Hematopoietic multipotent progenitor cell treated with erythropoietin and hydrocortisone succinate and interleukin-3 and kit ligand, for 4 days (in vitro differentiated cells): ENCODE results near the gene P2RY4.
A peak's percentile ranks its signal among the peaks of the same experiment; 100 is the strongest.
"Not testable (repeated sequence)": the region's sequence is repeated elsewhere in the genome, so short reads cannot be mapped to it uniquely, and the experiment has no call there.

Experiments used
- DNase-seq: peaks from one replicate; pipeline ENCODE4 v3.0.0-alpha.2; 2015

Gene P2RY4

GRCh38 chrX:70260104-70260503 lies at the start of gene P2RY4:
TSS of gene P2RY4 (minus strand) at chrX:70260204. CDS start at chrX:70259624, 580 bp downstream.
- no peak for DNase-seq

DNA sequence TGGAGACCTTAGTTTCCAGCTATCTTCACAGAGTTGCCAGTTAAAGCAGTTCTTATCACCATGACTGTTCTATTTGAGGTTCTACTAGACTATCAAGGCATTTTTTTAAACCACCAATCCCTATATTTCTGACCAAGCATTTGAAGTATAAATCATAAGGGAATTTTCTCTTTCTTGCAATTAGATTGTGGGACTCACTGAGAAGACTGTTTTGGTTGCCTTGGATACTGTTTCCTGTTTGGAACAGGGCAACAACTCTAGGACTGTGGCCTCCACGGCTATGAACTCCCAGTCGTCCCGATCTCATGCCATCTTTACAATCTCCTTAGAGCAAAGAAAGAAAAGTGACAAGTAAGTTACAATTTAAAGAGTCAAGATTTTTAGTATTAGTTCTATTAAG lies 41.7 kb upstream of the P2RY4 start:
- no peak for DNase-seq

- DNase-seq: no peak
Observed at GRCh38 chrX:70293621-70294020, 33.6 kb upstream of the P2RY4 start.

- no peak for DNase-seq
Observed at GRCh38 chrX:70292788-70293187, 32.8 kb upstream of the P2RY4 start.

DNA sequence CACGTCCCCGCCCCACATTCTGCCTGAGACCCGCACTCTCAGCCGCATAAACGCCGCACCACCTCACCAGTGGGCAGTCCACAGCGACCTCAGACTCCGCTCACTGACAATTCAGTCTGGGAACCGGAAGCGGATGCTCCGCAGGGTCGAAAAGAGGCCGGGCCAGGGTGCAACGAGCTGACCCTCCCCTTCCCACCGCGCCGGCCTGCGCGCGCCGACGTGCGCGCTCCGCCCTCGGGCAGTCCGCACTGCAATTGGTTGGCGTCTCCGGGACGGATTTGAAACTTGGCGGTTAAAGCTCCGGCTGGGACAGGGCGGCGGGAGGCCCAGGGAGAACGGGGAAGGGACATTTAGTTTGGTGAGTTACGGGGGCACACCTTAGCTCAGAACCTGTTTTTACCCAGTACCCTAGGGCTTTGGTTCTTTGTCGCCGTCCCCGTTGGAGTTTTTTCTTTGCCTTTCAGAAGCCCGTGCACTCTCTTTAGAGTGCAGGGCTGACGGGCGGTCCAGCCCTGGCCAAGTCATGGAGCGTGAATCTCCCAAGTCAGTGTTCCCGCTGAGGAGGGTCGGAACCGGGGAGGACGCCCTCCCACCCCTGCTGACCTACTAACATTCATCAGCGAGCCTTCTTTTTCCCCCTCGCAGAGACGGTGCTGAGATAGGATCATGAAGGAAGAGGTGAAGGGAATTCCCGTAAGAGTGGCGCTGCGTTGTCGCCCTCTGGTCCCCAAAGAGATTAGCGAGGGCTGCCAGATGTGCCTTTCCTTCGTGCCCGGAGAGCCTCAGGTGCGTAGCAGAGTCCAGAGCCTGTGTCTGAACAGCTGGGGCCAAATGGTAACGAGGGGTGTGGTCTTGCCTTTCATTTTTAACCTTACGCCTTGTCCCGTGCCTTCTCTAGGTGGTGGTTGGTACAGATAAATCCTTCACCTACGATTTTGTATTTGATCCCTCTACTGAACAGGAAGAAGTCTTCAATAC lies 30.1 kb upstream of the P2RY4 start, which contains the start of the genes KIF4A and PDZD11:
Gene KIF4A, plus strand, starts transcription at position 312 of the 978 bp plus-strand sequence. Its CDS starts 355 bp downstream, at position 667.
Gene PDZD11, minus strand, starts transcription at position 135 of the 978 bp plus-strand sequence. CDS start 586 bp downstream, outside the sequence.
- DNase-seq: peak; percentile 93

DNA sequence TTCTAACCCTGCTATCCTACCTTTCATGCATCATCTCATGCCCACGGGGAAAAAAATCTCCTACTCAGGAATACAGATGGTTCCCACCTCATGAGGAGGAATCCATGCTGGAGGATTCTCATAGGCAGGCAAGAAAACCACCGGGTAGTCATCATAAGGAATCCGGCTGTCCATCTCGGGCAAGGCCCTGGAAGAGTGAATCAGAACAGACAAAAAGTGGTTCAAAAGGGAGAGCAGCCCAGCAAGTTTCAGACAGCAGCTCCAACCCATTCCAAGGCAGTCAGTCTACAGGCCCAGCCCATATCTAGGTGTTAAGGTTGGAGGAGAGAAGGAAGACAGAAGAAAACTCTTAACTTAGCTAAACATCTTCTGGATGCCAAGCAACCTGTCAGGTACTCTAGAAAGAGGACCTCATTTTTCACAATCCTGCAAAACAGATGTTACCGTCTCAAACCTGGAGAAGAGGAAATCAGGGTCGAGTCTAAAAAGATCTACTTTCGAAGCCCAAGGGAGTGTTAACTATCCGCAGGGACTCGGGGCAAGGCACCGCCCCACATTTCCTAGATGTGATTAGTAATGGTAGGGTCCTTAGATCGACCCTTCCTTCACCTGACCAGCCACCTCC lies 29.3 kb upstream of the P2RY4 start:
- DNase-seq: no peak

DNA sequence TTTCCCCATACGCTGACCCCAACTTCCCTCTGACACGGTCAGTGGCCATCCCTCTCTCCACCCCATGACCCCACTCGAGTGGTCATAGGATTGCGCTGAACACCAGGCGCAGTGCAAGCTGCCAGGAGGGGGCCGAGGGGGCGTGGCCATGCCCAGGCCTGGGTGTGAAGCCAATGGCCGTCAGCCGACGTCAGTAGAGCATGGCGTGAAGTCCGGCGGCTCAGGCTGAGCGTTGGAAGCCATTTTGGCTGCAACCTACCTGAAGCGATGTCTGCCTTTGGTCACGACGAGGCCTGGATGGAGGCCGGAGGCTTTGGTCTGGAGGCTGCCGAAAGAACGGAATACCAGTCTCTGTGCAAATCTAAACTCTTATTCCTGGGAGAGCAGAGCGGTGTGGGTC lies 21.9 kb upstream of the P2RY4 start, which contains the start of gene RAB41:
Gene RAB41, plus strand, starts transcription at position 222 of the 400 bp plus-strand sequence. Its CDS starts 46 bp downstream, at position 268.
- DNase-seq: no peak

DNA sequence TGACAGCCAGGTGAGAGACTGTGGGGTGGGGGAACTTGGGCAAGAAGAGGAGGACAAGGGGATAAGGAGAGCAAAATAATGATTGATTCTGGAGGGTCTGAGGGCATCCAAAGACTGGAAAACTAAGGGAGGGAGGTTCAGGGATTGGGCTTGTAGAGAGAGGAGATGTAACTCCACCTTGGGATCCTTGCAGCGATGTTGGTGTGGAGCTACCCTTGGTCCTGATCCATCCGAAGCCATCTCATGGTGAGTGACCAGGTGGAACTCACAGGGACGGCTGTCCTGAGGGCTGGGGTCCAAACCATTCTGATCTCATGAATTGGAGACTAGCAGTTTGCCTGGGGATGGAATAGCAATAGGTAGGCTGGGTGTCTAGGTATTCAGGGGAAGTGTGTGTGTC lies 20.6 kb upstream of the P2RY4 start:
- no peak for DNase-seq

- no peak for DNase-seq
Observed at GRCh38 chrX:70279081-70279480, 19.1 kb upstream of the P2RY4 start.

GRCh38 chrX:70274029-70274428 lies 14.0 kb upstream of the P2RY4 start:
- not testable (repeated sequence) for DNase-seq

DNA sequence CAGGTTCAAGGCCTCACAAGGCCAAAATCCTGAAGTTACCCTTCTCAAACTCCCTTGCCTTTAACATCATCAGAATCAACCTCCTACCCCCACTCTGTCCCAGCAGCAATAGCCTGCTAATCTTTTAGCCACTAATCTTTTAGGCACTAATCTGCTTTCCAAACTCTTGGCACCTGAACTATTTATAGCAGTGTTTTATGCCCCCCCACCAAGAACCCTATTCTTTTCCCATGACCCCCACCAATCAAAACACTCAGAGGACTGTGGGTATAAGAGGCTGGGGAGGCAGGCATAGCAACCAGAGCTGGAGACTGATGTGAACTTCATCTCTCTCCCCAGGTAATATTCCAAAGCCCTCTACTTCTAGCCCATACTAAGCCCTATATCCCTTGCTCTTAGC lies 8.0 kb upstream of the P2RY4 start, which contains the start of gene ARR3:
Gene ARR3, plus strand, starts transcription at position 301 of the 400 bp plus-strand sequence. CDS start 1,052 bp downstream, outside the sequence.
- DNase-seq: no peak

DNA sequence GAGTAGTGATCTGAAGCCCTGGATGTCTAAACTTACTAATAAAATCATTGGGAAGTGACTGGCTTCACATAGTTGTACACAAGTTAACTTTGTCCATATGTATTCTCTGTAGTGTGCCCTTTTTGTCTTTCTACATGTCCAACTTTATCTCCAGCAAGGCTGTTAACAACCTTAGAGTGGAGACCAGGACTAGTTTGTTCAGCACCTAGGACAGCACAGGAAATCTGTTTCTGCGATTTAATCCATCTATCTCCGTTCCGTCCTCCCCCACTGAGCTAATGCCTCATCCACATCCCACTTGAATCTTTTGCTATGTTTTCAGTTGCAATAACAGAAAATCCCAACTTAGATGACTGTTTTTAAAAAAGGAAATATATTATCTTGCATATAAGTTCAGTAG lies 4.8 kb upstream of the P2RY4 start:
- DNase-seq: peak; percentile 3

- DNase-seq: peak; percentile 54
Observed at GRCh38 chrX:70262952-70263567, 3.1 kb upstream of the P2RY4 start.

GRCh38 chrX:70257423-70258288 lies 2.3 kb downstream of the P2RY4 start:
- DNase-seq: peak; percentile 3

- DNase-seq: no peak
Observed at GRCh38 chrX:70255452-70255851, 4.6 kb downstream of the P2RY4 start.

GRCh38 chrX:70254909-70255308 lies 5.1 kb downstream of the P2RY4 start:
- DNase-seq: no peak

- DNase-seq: no peak
Observed at GRCh38 chrX:70254063-70254400, 6.0 kb downstream of the P2RY4 start.

DNA sequence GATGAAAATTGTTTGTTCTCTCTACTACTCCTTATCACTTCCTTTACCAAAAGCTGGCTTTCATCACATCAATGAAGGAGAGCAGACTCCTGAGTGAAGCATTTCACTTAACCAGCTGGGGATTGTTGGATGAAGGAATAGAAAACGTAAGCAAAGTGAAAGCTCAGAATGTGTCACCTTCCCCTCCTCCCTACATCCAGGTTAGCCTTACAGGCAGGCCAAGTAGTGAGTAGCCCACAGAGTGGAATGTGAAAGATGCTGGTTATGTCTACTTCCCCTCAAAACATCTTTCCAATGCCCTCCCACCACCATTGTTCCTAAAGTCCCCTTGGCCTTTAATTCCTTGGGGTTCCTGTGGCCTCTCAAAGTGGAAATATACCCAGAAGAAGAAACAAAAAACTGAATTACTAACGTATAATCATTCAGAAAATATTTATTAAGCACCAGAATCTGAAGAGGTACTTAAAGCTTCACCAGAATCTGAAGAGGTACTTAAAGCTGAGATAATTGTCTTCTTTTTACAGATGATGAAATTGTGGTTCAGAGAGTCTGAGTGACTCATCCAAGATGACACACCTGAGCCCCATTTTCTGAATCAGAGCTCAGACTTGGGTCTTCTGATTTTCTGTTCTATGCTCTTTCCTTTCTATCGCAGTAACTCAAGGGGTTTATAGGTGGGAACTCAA lies 6.5 kb downstream of the P2RY4 start:
- DNase-seq: no peak

- peak; percentile 67 for DNase-seq
Observed at GRCh38 chrX:70252491-70252890, 7.5 kb downstream of the P2RY4 start.

DNA sequence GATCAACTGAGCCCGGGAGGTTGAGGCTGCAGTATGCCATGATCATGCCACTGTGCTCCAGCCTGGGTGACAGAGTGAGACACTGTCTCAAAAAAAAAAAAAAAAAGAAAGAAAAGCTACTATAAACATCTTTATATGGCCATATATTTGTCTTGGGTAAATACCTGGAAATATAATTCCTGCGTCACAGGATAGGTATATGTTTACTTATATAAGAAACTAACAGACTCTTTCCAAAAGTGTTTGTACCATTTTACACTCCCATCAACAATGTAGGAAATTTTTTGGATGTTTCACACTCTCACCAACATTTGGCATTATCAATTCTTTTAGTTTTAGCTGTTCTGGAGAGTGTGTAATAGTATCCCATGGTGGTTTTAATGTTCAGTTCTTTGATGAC lies 12.8 kb downstream of the P2RY4 start:
- no peak for DNase-seq

- no peak for DNase-seq
Observed at GRCh38 chrX:70244881-70245280, 15.1 kb downstream of the P2RY4 start.

- DNase-seq: not testable (repeated sequence)
Observed at GRCh38 chrX:70243601-70244000, 16.4 kb downstream of the P2RY4 start.
